ENCODE measurements around the gene CRMP1.

Gene CRMP1

DNA sequence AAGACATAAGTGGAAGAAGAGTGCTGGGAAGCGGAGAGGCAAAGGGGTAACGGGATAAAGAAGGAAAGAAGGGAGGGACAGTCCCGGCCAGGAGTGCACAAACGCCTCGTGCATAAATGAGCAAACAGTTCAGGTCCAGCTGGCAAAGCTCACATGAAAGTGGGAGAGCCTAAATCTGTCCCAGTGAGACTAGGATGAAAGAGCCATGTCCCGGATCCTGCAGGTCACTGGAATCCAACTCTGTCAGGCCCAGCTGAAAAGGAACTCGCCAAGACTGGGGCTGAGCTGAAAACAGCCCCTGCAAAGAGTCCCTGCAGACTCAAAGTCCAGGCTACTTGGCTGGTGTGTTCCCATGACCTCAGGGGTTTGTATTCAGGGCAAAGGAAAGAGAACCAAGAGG is 38.0 kb upstream of the CRMP1 start:
- no peak overlapping the region for H3K9ac ChIP-seq (ENCODE audit: insufficient read length, low read depth)
- no peak for DNase-seq (ENCODE audit: low read depth, low spot score)
- TF ChIP-seq SUZ12 (IDR thresholded peaks at IDR 0.05; ENCODE audit: extremely low read depth, insufficient read depth, insufficient read length) (no peak), YY1 (IDR thresholded peaks at IDR 0.05; ENCODE audit: insufficient read depth, insufficient read length) (no peak), ZNF274 (IDR thresholded peaks at IDR 0.05; ENCODE audit: low read depth, low read length) (no peak)

GRCh38 chr4:5930456-5930855 is 37.6 kb upstream of the CRMP1 start:
- H3K4me1 ChIP-seq (ENCODE audit: insufficient read depth, insufficient read length): no peaks in the 10 kb centered on the region
- no peak for TF ChIP-seq YY1 (IDR thresholded peaks at IDR 0.05; ENCODE audit: insufficient read depth, insufficient read length)
- TF ChIP-seq ZNF274 (IDR thresholded peaks at IDR 0.05; ENCODE audit: low read depth, low read length): no peak
- TF ChIP-seq SUZ12 (IDR thresholded peaks at IDR 0.05; ENCODE audit: extremely low read depth, insufficient read depth, insufficient read length): no peak
- peaks cover 6% of the 10 kb centered on the region for H3K27me3 ChIP-seq (ENCODE audit: insufficient read depth, insufficient read length)
- no peak overlapping the region for H3K9ac ChIP-seq (ENCODE audit: insufficient read length, low read depth)
- no peak for DNase-seq (ENCODE audit: low read depth, low spot score)
- no peaks in the 10 kb centered on the region for H3K36me3 ChIP-seq (ENCODE audit: insufficient read depth, insufficient read length, low read length)
- H3K4me3 ChIP-seq (ENCODE audit: insufficient read length, low read depth): no peak overlapping the region
- no peaks in the 10 kb centered on the region for H3K9me3 ChIP-seq (ENCODE audit: insufficient read depth, low read length)

More for the DNA sequence above, 38.0 kb upstream of the CRMP1 start:
- H3K4me3 ChIP-seq (ENCODE audit: insufficient read length, low read depth): no peak overlapping the region
- H3K9me3 ChIP-seq (ENCODE audit: insufficient read depth, low read length): no peaks in the 10 kb centered on the region
- peaks cover 6% of the 10 kb centered on the region for H3K27me3 ChIP-seq (ENCODE audit: insufficient read depth, insufficient read length)
- no peaks in the 10 kb centered on the region for H3K36me3 ChIP-seq (ENCODE audit: insufficient read depth, insufficient read length, low read length)
- no peaks in the 10 kb centered on the region for H3K4me1 ChIP-seq (ENCODE audit: insufficient read depth, insufficient read length)

GRCh38 chr4:5928844-5929420 is 36.0 kb upstream of the CRMP1 start:
- DNase-seq (ENCODE audit: low read depth, low spot score): no peak
- no peak overlapping the region for H3K4me3 ChIP-seq (ENCODE audit: insufficient read length, low read depth)
- no peaks in the 10 kb centered on the region for H3K4me1 ChIP-seq (ENCODE audit: insufficient read depth, insufficient read length)
- TF ChIP-seq ZNF274 (IDR thresholded peaks at IDR 0.05; ENCODE audit: low read depth, low read length): no peak
- TF ChIP-seq YY1 (IDR thresholded peaks at IDR 0.05; ENCODE audit: insufficient read depth, insufficient read length): no peak
- H3K36me3 ChIP-seq (ENCODE audit: insufficient read depth, insufficient read length, low read length): no peaks in the 10 kb centered on the region
- peaks cover 6% of the 10 kb centered on the region for H3K27me3 ChIP-seq (ENCODE audit: insufficient read depth, insufficient read length)
- no peak overlapping the region for H3K9ac ChIP-seq (ENCODE audit: insufficient read length, low read depth)
- H3K9me3 ChIP-seq (ENCODE audit: insufficient read depth, low read length): no peaks in the 10 kb centered on the region

GRCh38 chr4:5928274-5928673 is 35.4 kb upstream of the CRMP1 start:
- TF ChIP-seq SUZ12 (IDR thresholded peaks at IDR 0.05; ENCODE audit: extremely low read depth, insufficient read depth, insufficient read length): no peak
- TF ChIP-seq YY1 (IDR thresholded peaks at IDR 0.05; ENCODE audit: insufficient read depth, insufficient read length): no peak
- TF ChIP-seq ZNF274 (IDR thresholded peaks at IDR 0.05; ENCODE audit: low read depth, low read length): no peak
- no peak for DNase-seq (ENCODE audit: low read depth, low spot score)
- H3K4me1 ChIP-seq (ENCODE audit: insufficient read depth, insufficient read length): no peaks in the 10 kb centered on the region
- H3K36me3 ChIP-seq (ENCODE audit: insufficient read depth, insufficient read length, low read length): no peaks in the 10 kb centered on the region
- H3K9ac ChIP-seq (ENCODE audit: insufficient read length, low read depth): no peak overlapping the region
- H3K27me3 ChIP-seq (ENCODE audit: insufficient read depth, insufficient read length): peaks cover 2% of the 10 kb centered on the region
- H3K9me3 ChIP-seq (ENCODE audit: insufficient read depth, low read length): no peaks in the 10 kb centered on the region
- H3K4me3 ChIP-seq (ENCODE audit: insufficient read length, low read depth): no peak overlapping the region

- Histone ChIP-seq H3K9me3 (ENCODE audit: insufficient read depth, low read length) (no peaks in the 10 kb centered on the region), H3K4me3 (ENCODE audit: insufficient read length, low read depth) (no peak overlapping the region), H3K27me3 (ENCODE audit: insufficient read depth, insufficient read length) (peaks cover 2% of the 10 kb centered on the region), H3K36me3 (ENCODE audit: insufficient read depth, insufficient read length, low read length) (no peaks in the 10 kb centered on the region), H3K4me1 (ENCODE audit: insufficient read depth, insufficient read length) (no peaks in the 10 kb centered on the region), H3K9ac (ENCODE audit: insufficient read length, low read depth) (no peak overlapping the region)
- no peak for DNase-seq (ENCODE audit: low read depth, low spot score)
- TF ChIP-seq YY1 (IDR thresholded peaks at IDR 0.05; ENCODE audit: insufficient read depth, insufficient read length) (no peak), SUZ12 (IDR thresholded peaks at IDR 0.05; ENCODE audit: extremely low read depth, insufficient read depth, insufficient read length) (no peak), ZNF274 (IDR thresholded peaks at IDR 0.05; ENCODE audit: low read depth, low read length) (no peak)
These were observed 34.9 kb upstream of the CRMP1 start for GRCh38 chr4:5927747-5928146.

GRCh38 chr4:5927116-5927515 is 34.2 kb upstream of the CRMP1 start:
- TF ChIP-seq SUZ12 (IDR thresholded peaks at IDR 0.05; ENCODE audit: extremely low read depth, insufficient read depth, insufficient read length) (no peak), YY1 (IDR thresholded peaks at IDR 0.05; ENCODE audit: insufficient read depth, insufficient read length) (no peak), ZNF274 (IDR thresholded peaks at IDR 0.05; ENCODE audit: low read depth, low read length) (no peak)
- no peak for DNase-seq (ENCODE audit: low read depth, low spot score)
- Histone ChIP-seq H3K27me3 (ENCODE audit: insufficient read depth, insufficient read length) (peaks cover 2% of the 10 kb centered on the region), H3K36me3 (ENCODE audit: insufficient read depth, insufficient read length, low read length) (no peaks in the 10 kb centered on the region), H3K4me3 (ENCODE audit: insufficient read length, low read depth) (no peak overlapping the region), H3K4me1 (ENCODE audit: insufficient read depth, insufficient read length) (no peaks in the 10 kb centered on the region), H3K9ac (ENCODE audit: insufficient read length, low read depth) (no peak overlapping the region), H3K9me3 (ENCODE audit: insufficient read depth, low read length) (no peaks in the 10 kb centered on the region)

- no peaks in the 10 kb centered on the region for H3K4me1 ChIP-seq (ENCODE audit: insufficient read depth, insufficient read length)
- H3K9me3 ChIP-seq (ENCODE audit: insufficient read depth, low read length): no peaks in the 10 kb centered on the region
- no peak for DNase-seq (ENCODE audit: low read depth, low spot score)
- TF ChIP-seq YY1 (IDR thresholded peaks at IDR 0.05; ENCODE audit: insufficient read depth, insufficient read length) (no peak), SUZ12 (IDR thresholded peaks at IDR 0.05; ENCODE audit: extremely low read depth, insufficient read depth, insufficient read length) (no peak), ZNF274 (IDR thresholded peaks at IDR 0.05; ENCODE audit: low read depth, low read length) (no peak)
- no peaks in the 10 kb centered on the region for H3K36me3 ChIP-seq (ENCODE audit: insufficient read depth, insufficient read length, low read length)
- H3K4me3 ChIP-seq (ENCODE audit: insufficient read length, low read depth): no peak overlapping the region
- H3K27me3 ChIP-seq (ENCODE audit: insufficient read depth, insufficient read length): peaks cover 2% of the 10 kb centered on the region
- H3K9ac ChIP-seq (ENCODE audit: insufficient read length, low read depth): no peak overlapping the region
These were observed 33.7 kb upstream of the CRMP1 start for GRCh38 chr4:5926598-5926997.

All from NT2/D1 (cell line).